ENCODE data around the gene ERAL1.

ERAL1 gene

GRCh38 chr17:28857905-28858800 is 3.3 kb downstream of the ERAL1 start:
- DNase-seq, result no peak
- Histone ChIP-seq H3K4me1 (no peaks in the 10 kb centered on the region), H3K4me3 (ENCODE audit: low read depth, low read length) (no peak overlapping the region), H3K36me3 (no peaks in the 10 kb centered on the region; the same call in 1 of the 2 replicates), H3K27me3 (no peaks in the 10 kb centered on the region), H3K9me3 (no peaks in the 10 kb centered on the region)
- TF ChIP-seq CTCF (IDR thresholded peaks at IDR 0.05; ENCODE audit: low read depth, low read length), result no peak

DNA sequence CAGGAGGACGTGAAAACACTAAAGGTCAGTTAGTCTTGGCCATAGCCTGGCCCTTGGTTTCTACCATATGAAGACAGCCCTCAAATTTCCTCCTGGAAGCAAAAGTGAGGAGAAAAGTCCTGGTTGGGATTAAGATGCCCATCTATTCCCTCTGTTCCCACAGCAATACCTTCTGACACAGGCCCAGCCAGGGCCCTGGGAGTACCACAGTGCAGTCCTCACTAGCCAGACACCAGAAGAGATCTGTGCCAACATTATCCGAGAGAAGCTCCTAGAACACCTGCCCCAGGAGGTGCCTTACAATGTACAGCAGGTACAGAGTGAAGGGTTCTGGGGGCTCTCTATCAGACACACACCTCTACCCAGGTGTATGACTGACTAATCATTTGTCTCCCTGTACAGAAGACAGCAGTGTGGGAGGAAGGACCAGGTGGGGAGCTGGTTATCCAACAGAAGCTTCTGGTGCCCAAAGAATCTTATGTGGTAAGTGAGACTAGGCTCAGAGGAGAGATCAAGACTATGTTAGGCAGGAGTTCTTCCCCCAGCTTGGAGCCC is 4.1 kb downstream of the ERAL1 start:
- no peak overlapping the region for H3K4me3 ChIP-seq (ENCODE audit: low read depth, low read length)
- no peak for DNase-seq
- H3K9me3 ChIP-seq, result no peaks in the 10 kb centered on the region
- H3K27me3 ChIP-seq, result no peaks in the 10 kb centered on the region
- no peaks in the 10 kb centered on the region for H3K4me1 ChIP-seq
- H3K36me3 ChIP-seq, result no peaks in the 10 kb centered on the region; the same call in 1 of the 2 replicates
- no peak for TF ChIP-seq CTCF (IDR thresholded peaks at IDR 0.05; ENCODE audit: low read depth, low read length)

DNA sequence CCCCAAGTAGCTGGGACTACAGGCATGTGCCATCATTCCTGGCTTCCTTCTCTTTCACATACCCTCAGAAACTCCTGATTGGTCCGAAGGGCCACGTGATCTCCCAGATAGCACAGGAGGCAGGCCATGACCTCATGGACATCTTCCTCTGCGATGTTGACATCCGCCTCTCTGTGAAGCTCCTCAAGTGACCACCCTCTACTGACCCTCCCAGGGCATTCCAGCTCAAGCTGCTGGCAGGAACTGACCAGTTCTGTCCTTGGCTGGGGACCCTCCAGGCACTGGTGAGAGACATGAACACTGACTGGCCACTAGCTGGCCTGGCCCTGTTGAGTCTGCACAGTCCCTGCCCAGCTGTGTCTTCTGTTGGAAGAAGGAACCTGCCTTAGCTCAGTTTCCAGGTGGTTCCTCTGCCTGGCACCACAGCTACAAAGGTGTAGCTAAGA is 5.6 kb downstream of the ERAL1 start:
- H3K4me1 ChIP-seq, result no peaks in the 10 kb centered on the region
- H3K9me3 ChIP-seq, result no peaks in the 10 kb centered on the region
- no peak overlapping the region for H3K4me3 ChIP-seq (ENCODE audit: low read depth, low read length)
- H3K27me3 ChIP-seq, result no peaks in the 10 kb centered on the region
- no peak for TF ChIP-seq CTCF (IDR thresholded peaks at IDR 0.05; ENCODE audit: low read depth, low read length)
- no peaks in the 10 kb centered on the region; the same call in 1 of the 2 replicates for H3K36me3 ChIP-seq
- no peak for DNase-seq

DNA sequence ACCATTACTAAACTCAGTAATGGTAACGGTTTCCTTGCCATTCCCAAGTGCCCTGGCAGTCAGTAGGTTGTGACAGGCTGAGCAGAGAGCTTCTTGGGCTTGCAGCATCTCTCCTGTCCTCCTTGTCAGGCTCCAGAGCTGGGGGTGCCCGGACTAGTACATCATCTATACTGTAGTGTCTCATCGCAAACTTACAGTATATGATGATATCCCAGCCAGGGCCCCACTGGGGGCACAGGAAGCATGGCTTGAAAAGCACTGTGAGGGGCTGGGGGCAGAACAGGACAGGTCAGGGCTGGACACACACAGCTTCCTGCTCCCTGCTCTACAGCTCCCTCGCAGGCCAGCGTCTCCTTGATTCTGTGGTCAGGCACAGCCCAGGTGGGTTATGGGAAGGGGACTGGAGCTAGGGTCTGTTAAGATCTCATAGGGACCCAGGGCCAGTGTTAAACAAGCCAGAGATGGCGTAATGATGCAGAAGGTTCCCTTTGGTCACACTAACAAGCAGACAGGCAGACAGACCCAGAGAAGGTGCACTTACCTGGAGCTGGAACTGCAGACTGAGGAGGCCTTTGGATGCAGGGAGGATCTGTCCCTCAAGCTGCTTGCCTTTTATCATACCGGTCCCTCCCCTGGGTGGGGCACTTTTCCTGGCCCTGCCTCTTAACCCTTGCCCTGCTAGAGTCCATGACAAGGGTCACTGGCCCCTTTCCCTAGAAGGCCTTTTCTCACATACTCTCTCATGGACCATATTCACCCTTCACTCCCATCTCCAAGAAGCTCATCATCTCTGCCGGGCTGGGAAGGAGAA is 6.8 kb downstream of the ERAL1 start:
- no peak for TF ChIP-seq CTCF (IDR thresholded peaks at IDR 0.05; ENCODE audit: low read depth, low read length)
- no peak for DNase-seq
- Histone ChIP-seq H3K36me3 (no peaks in the 10 kb centered on the region; the same call in 1 of the 2 replicates), H3K4me3 (ENCODE audit: low read depth, low read length) (no peak overlapping the region), H3K4me1 (no peaks in the 10 kb centered on the region), H3K9me3 (no peaks in the 10 kb centered on the region), H3K27me3 (no peaks in the 10 kb centered on the region)

DNA sequence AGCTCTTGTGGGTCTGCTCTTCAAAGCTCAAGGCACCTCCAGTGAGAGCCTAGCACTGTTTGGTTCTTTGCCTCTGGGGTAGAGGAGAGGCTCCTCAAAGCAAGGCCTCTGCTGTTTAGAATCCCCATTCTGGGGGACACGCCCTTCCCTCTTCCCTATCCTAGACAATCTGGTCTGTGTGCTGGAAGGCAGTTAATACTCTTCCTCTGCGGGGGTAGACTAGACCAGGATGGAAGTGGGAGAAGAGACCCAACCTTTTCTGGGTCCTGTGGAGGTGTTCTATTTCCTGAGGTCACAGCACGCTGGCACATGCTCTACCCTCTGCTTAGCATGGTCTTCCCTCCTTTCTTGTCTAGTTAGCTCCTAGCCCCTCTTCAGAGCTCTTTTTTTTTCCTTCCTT is 7.7 kb downstream of the ERAL1 start:
- Histone ChIP-seq H3K36me3 (no peaks in the 10 kb centered on the region; the same call in 1 of the 2 replicates), H3K27me3 (no peaks in the 10 kb centered on the region), H3K9me3 (no peaks in the 10 kb centered on the region), H3K4me1 (no peaks in the 10 kb centered on the region), H3K4me3 (ENCODE audit: low read depth, low read length) (no peak overlapping the region)
- TF ChIP-seq CTCF (IDR thresholded peaks at IDR 0.05; ENCODE audit: low read depth, low read length), result no peak
- no peak for DNase-seq

Measured in BE2C (cell line).